Calu3 (cell line): ENCODE data around the gene KCNAB1. TPM values are rescaled to one million over a fixed set of nuclear protein-coding genes. Genes with fewer than 3 reads are reported as not detected.
"Not testable (repeated sequence)": the region's sequence is repeated elsewhere in the genome, so short reads cannot be mapped to it uniquely, and the experiment has no call there.

ENCODE experiments used
- BruUV-seq: library from RNA; stranded (reverse); fragments of 400-500 nt; replicated peaks from 2 replicates; lab custom pipeline; 2021; lab: Mats Ljungman, UMichigan
- CTCF ChIA-PET: fragments of 300-600 bp; sonication (Branson Sonifier 250); formaldehyde crosslinking; loops from one replicate; lab custom pipeline; 2022; ENCODE audit warnings: antibody characterized with exemption; lab: Charles Lee
- DNase-seq: peaks from one replicate; pipeline ENCODE4 v3.0.0; 2022
- H3K27ac Mint-ChIP-seq: one replicate; pipeline ENCODE4 v1.8.0; 2022; ENCODE audit warnings: mixed read lengths; ENCODE audit not compliant: unreplicated experiment
- H3K27me3 Mint-ChIP-seq: one replicate; pipeline ENCODE4 v1.8.0; 2022; ENCODE audit warnings: mixed read lengths; ENCODE audit not compliant: unreplicated experiment
- H3K36me3 Mint-ChIP-seq: one replicate; pipeline ENCODE4 v1.8.0; 2022; ENCODE audit warnings: mild to moderate bottlenecking, moderate library complexity, mixed read lengths; ENCODE audit not compliant: insufficient read depth, unreplicated experiment
- H3K4me1 Mint-ChIP-seq: one replicate; pipeline ENCODE4 v1.8.0; 2022; ENCODE audit warnings: mild to moderate bottlenecking, low read depth, mixed read lengths; ENCODE audit not compliant: unreplicated experiment
- H3K4me3 Mint-ChIP-seq: one replicate; pipeline ENCODE4 v1.8.0; 2022; ENCODE audit warnings: mild to moderate bottlenecking, low read depth, moderate library complexity, mixed read lengths; ENCODE audit not compliant: unreplicated experiment
- H3K9me3 Mint-ChIP-seq: one replicate; pipeline ENCODE4 v1.8.0; 2022; ENCODE audit warnings: low read depth, mixed read lengths; ENCODE audit not compliant: unreplicated experiment
- CTCF ChIP-seq: fragments of 200-600 bp; IDR thresholded peaks from one replicate; pipeline ENCODE4 v1.8.0; 2022; ENCODE audit warnings: antibody characterized with exemption; ENCODE audit not compliant: unreplicated experiment
- intact Hi-C: fragments of 100-400 bp; cut with micrococcal nuclease; formaldehyde crosslinking; loops from one replicate; pipeline ENCODE4 v1.10.0; 2022; ENCODE audit not compliant: unreplicated experiment
- total RNA-seq: library from RNA; stranded (reverse); gene quantifications from 2 replicates; pipeline ENCODE4 v1.2.3, GENCODE V29; 2022

KCNAB1 gene
- total RNA-seq, 1 experiment from 2014 or later, result 1.6 TPM

- no peaks in the 10 kb centered on the region for H3K4me1 Mint-ChIP-seq
- intact Hi-C loops, result no loop called here
- DNase-seq, result no peak
- no peaks in the 10 kb centered on the region for H3K36me3 Mint-ChIP-seq
- peaks cover 3% of the 10 kb centered on the region for H3K27me3 Mint-ChIP-seq
- CTCF ChIA-PET, result interaction anchor here (0.6 kb wide), 1 partner anchor 454 kb away, joined by 3 read pairs; no protein-coding TSS in a partner anchor
- BruUV-seq, result no TSS peak
- no peak overlapping the region for H3K4me3 Mint-ChIP-seq
- no peak overlapping the region for H3K27ac Mint-ChIP-seq
- TF ChIP-seq CTCF, result no peak
- no peaks in the 10 kb centered on the region for H3K9me3 Mint-ChIP-seq
Measured at GRCh38 chr3:156271508-156271907, 151.1 kb downstream of the KCNAB1 start.

GRCh38 chr3:156271995-156272719 is 151.8 kb downstream of the KCNAB1 start:
- CTCF ChIA-PET, result no interaction called here

GRCh38 chr3:156273111-156273694 is 152.8 kb downstream of the KCNAB1 start:
- Mint-ChIP-seq H3K27me3 (no peaks in the 10 kb centered on the region), H3K27ac (no peak overlapping the region), H3K4me3 (no peak overlapping the region), H3K36me3 (no peaks in the 10 kb centered on the region), H3K9me3 (no peaks in the 10 kb centered on the region), H3K4me1 (no peaks in the 10 kb centered on the region)
- intact Hi-C loops, result no loop called here
- no peak for TF ChIP-seq CTCF
- CTCF ChIA-PET, result no interaction called here
- DNase-seq, result no peak
- BruUV-seq, result no TSS peak

More at GRCh38 chr3:156271995-156272719, 151.8 kb downstream of the KCNAB1 start:
- DNase-seq, result no peak
- no peaks in the 10 kb centered on the region for H3K36me3 Mint-ChIP-seq
- no peak overlapping the region for H3K27ac Mint-ChIP-seq
- no peak for TF ChIP-seq CTCF
- H3K9me3 Mint-ChIP-seq, result no peaks in the 10 kb centered on the region
- no TSS peak for BruUV-seq
- H3K27me3 Mint-ChIP-seq, result no peaks in the 10 kb centered on the region
- intact Hi-C loops, result no loop called here
- no peak overlapping the region for H3K4me3 Mint-ChIP-seq
- no peaks in the 10 kb centered on the region for H3K4me1 Mint-ChIP-seq

- BruUV-seq, result no TSS peak
- no peak for TF ChIP-seq CTCF
- no peak for DNase-seq
Measured at GRCh38 chr3:156274791-156275190, 154.4 kb downstream of the KCNAB1 start.

GRCh38 chr3:156284637-156285036 is 164.3 kb downstream of the KCNAB1 start:
- intact Hi-C loops, result not testable (repeated sequence)
- CTCF ChIA-PET, result interaction anchor here (0.6 kb wide), 1 partner anchor 21 kb away, joined by 4 read pairs; no protein-coding TSS in a partner anchor

More at GRCh38 chr3:156274791-156275190, 154.4 kb downstream of the KCNAB1 start:
- intact Hi-C loops, result no loop called here
- Mint-ChIP-seq H3K9me3 (no peaks in the 10 kb centered on the region), H3K36me3 (no peaks in the 10 kb centered on the region), H3K4me1 (no peaks in the 10 kb centered on the region), H3K27me3 (no peaks in the 10 kb centered on the region), H3K4me3 (no peak overlapping the region), H3K27ac (no peak overlapping the region)
- CTCF ChIA-PET, result no interaction called here

More at GRCh38 chr3:156284637-156285036, 164.3 kb downstream of the KCNAB1 start:
- not testable (repeated sequence) for H3K4me3 Mint-ChIP-seq, H3K27ac Mint-ChIP-seq, H3K9me3 Mint-ChIP-seq, DNase-seq, H3K36me3 Mint-ChIP-seq, BruUV-seq, H3K4me1 Mint-ChIP-seq
- H3K27me3 Mint-ChIP-seq, result peaks cover 32% of the 10 kb centered on the region
